ENCODE measurements around the gene RBM39.

GRCh38 chr20:35731862-35732643 lies 10.0 kb downstream of the RBM39 start:
- TF ChIP-seq SRSF1 (optimal IDR thresholded peaks at IDR 0.05; ENCODE audit: low read depth, low read length) (no peak), KLF11 (CRISPR knock-in tag; IDR thresholded peaks at IDR 0.05) (no peak), ZNF274 (CRISPR knock-in tag; IDR thresholded peaks at IDR 0.05) (no peak)
